ENCODE results near the gene ADAM8.
A peak's percentile ranks its signal among the peaks of the same experiment; 100 is the strongest.

ADAM8 gene

DNA sequence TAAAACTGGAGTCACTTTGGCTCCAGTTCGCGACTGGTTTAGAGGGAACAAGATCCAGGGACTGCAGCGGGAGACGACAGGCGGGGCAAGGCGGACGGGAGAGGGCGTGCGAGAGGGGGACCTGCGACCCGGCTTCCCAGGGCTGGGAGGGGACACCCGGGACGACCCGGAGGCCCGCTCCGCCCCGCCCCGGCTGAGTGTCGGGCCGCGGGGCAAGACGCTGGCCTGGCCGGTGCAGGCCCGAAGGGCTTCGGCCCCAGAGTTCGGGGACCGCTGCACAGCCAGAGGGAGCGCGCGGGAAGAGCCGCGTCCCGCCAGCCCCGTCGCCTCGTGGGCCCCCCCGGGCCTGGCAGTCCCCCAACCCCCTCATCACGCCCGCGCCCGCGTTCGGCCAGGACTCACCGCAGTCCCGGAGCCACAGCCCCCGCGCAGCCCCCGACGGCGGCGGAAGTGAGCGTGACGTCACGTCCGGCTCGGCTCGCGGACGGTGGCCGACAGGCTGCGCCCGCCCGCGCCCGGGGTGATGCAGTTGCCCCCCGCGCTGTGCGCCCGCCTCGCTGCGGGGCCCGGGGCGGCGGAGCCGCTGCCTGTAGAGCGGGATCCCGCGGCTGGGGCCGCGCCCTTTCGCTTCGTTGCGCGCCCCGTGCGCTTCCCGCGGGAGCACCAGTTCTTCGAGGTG, 31.9 kb upstream of the ADAM8 start, which contains the start of the genes TUBGCP2 and ZNF511:
TSS of gene TUBGCP2 (minus strand) at position 452 of the 679 bp plus-strand sequence. CDS start 5,931 bp downstream, outside the sequence.
TSS of gene ZNF511 (plus strand) at position 494 of the 679 bp plus-strand sequence. CDS start at position 524, 30 bp downstream.
- DNase-seq (ENCODE audit: low read depth in 3 of 3): peak; percentile 77 to 88 (median 78)

DNA sequence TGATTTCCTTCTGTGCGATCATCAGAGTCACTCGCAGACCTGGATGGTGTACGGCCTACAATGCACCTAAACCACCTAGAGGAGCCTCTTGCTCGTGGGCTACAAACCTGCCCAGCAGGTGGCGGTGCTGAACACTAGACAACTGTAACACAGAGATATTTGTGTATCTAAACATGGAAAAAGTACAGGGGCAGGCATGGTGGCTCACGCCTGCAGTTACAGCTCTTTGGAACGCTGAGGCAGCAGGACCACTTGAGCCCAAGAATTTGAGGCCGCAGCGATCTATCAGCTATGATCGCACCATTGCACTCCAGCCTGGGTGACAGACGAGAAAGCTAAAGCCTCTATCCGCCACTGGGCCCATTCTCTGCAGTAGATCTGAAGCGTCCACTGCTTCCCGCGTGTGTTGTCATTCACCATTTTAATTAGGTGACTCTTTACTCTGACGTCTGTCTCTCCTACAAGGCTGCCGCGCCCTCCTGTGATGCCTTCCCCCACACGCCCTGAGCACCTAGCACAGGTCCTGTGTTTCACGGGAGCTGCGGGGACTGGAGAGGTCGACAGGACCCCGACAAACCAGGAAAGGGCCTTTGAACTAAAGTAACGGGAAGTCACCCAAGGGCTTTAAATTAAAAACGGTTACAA, 31.2 kb upstream of the ADAM8 start:
- DNase-seq (ENCODE audit: low read depth in 3 of 3): peak; percentile 70 to 82 (median 78)

GRCh38 chr10:133306941-133307379, 30.3 kb upstream of the ADAM8 start:
- DNase-seq (ENCODE audit: low read depth in 3 of 3): no peak

DNA sequence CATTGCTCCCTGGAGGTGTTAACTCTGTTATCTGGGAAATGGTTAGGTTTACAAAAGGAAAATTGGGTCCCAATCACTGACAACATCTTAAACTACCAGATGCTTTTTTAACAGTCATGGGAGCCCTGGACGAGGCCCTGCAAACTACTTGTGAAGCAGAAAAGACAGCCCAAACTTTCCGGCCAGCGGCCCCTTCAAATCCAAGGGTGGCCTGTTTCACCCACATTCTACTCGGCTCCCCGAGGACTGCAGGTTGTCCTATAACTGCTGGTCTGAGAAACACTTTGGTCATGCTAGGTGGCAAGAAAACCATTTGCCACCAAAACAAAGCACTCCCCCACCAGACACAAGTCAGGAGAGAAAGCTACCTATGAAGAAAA, 29.4 kb upstream of the ADAM8 start:
- DNase-seq (ENCODE audit: low read depth in 3 of 3): no peak

GRCh38 chr10:133303206-133303605, 26.5 kb upstream of the ADAM8 start:
- no peak for DNase-seq (ENCODE audit: low read depth in 3 of 3)

DNA sequence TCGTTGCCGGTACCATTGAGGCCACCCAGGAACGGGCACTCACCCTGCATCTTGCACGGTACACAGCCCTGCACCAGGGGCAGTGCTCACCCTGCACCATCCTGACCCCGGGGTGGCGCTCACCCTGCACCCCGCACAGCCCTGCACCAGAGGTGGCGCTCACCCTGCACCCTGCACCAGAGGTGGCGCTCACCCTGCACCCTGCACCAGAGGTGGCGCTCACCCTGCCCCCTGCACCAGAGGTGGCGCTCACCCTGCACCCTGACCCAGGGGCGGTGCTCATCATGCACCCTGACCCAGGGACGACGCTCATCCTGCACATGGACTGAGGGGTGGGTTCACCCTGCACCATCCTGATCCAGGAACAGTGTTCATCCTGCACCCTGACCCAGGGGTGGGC, 25.6 kb upstream of the ADAM8 start:
- no peak for DNase-seq (ENCODE audit: low read depth in 3 of 3)

- DNase-seq (ENCODE audit: low read depth in 3 of 3): no peak
Measured at GRCh38 chr10:133299738-133300137, 23.1 kb upstream of the ADAM8 start.

- no peak for DNase-seq (ENCODE audit: low read depth in 3 of 3)
Measured at GRCh38 chr10:133299224-133299623, 22.6 kb upstream of the ADAM8 start.

- DNase-seq (ENCODE audit: low read depth in 3 of 3): no peak
Measured at GRCh38 chr10:133298466-133298865, 21.8 kb upstream of the ADAM8 start.

GRCh38 chr10:133297504-133297903, 20.8 kb upstream of the ADAM8 start:
- DNase-seq (ENCODE audit: low read depth in 3 of 3): no peak

- DNase-seq (ENCODE audit: low read depth in 3 of 3): no peak
Measured at GRCh38 chr10:133295426-133296320, 19.0 kb upstream of the ADAM8 start.

DNA sequence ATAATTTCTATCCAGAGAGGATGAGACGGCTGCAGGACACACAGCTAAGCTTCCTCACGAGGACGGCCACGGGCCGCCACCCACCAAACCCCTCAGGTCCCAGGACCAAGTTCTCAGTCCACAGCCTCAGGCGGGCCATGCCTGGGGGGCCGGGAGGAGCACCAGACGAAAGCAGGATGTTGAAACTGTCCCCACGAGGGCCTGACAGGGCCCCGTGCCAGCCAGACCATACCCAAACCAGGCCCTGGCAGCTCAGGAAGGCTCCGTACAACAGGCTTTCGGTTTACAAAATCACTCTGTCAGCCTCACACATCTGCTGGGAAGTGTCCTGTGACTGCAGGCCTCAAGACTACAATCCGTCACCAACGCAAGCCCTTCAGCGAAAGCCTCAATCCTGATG, 17.5 kb upstream of the ADAM8 start:
- DNase-seq (ENCODE audit: low read depth in 3 of 3): no peak

GRCh38 chr10:133293810-133294119, 17.1 kb upstream of the ADAM8 start:
- no peak for DNase-seq (ENCODE audit: low read depth in 3 of 3)

- no peak for DNase-seq (ENCODE audit: low read depth in 3 of 3)
Measured at GRCh38 chr10:133292919-133293809, 16.5 kb upstream of the ADAM8 start.

DNA sequence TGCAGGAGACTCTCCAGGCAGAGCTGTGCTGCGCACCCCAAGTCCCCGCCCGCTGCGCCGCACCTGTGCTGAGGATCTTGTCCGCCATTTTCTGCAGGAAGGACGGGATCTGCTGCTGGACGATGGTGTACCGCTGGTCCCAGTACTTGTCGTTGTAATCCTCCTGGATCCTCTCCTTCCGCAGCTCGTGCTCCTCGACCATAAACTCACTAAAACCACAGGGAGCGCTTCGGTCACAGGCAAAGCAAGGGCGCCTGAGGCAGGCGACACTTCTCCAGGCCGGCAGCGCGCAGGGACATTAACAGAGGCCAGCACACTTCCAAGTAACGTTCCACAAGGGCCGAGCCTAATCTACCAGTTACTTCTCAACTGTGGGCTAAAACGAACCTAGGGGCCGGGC, 13.1 kb upstream of the ADAM8 start:
- no peak for DNase-seq (ENCODE audit: low read depth in 3 of 3)

DNA sequence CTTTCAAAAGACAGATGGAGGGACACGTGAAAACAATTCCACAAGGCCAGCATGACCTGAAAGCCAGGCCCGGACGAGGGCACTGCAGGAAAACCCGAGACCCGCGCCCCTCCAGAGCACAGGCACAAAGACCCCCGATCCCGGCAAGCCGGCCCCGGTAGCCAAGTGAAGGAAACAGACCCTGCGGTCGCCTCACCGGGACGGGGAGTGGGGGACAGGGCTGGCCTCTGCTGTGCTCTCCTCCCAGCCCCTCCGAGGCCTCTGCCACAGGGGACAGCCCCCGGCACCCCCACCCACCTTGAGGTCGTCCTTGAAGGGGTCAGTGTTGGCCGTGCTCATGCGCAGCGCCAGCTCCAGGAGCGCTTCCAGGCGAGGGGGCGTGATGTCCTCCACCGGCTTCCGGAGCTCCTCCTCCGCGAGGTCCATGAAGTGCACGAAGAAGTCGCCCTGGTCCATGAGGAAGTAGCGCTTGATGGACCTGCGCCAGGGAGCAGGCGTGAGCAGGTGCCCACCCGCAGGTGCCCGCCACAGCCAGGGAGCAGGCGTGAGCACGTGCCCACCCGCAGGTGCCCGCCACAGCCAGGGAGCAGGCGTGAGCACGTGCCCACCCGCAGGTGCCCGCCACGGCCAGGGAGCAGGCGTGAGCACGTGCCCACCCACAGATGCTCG, 11.3 kb upstream of the ADAM8 start:
- no peak for DNase-seq (ENCODE audit: low read depth in 3 of 3)

DNA sequence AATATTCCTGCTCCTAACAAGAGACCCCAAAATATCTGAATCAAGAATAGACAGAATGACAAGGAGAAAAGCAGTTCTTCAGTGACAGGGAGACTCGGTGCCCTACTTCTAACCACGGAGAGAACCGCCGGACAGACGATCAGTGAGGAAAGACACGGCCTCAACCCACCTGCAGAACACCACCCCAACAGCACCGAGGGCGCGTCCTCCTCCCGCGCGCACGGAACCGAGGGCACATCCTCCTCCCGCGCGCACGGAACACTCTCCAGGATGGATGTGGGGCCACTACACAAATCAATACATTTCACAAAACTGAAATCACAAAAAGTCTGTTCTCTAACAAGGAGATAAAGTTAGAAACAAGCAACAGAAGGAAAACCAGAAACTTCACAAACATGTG, 9.7 kb upstream of the ADAM8 start:
- no peak for DNase-seq (ENCODE audit: low read depth in 3 of 3)

- DNase-seq (ENCODE audit: low read depth in 3 of 3): no peak
Measured at GRCh38 chr10:133285217-133285616, 8.5 kb upstream of the ADAM8 start.

DNA sequence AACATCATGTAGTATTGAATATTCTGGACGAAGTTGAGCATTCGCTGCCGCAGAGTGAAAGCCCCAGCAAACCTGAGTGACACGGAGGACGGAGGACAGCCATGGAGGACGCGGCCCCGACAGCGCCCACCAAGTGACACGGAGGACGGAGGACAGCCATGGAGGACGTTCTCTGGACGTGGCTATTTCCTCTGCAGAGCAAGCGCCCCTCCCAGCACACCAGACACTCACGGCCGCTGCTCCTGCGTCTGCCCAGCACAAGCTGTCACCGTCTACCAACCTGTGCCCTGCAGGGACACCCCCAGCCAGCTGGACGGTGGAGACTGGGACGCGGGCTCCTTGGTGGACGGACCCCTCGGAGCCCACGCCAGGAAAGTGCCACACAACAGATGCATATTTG, 7.3 kb upstream of the ADAM8 start:
- no peak for DNase-seq (ENCODE audit: low read depth in 3 of 3)

DNA sequence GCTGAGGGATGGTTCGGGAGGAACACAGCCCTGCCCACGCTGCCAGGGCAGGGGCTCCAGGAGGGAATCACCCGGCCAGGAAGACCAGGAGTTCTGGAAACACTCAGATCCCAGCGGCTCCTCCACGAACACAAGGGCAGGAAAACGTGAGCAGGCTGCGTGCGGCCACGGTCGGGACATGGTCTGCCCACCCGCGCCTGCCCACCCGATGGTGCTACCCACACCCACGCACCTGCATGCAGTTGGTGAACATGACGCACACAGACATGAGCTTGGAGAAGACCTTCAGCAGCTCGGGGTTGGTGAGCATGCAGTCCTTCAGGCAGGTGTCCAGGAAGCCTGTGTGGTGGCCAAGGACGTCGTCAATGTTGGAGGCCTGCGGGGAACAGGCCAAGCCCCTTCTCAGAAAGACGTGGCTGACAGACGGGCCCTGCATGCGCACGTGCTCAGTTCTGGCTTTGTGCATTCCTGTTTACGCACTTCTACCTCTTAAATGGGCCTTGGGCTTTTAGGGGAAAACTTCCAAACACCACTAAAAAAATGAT, 6.2 kb upstream of the ADAM8 start:
- DNase-seq (ENCODE audit: low read depth in 3 of 3): no peak

Data from stimulated activated CD4-positive, alpha-beta T cell treated with anti-CD3 and anti-CD28 coated beads, TNF-alpha, amount 100 ng/mL, for 48 hours (primary cell).